Nephron (organoid): ENCODE data around the gene BCL7A.
A peak's percentile ranks its signal among the peaks of the same experiment; 100 is the strongest.

Experiments used
- H3K27ac Mint-ChIP-seq, 3 experiments: 2 replicates each; pipeline ENCODE4 v1.8.0; 2020; ENCODE audit warnings: mixed read lengths in 3 of 3, mild to moderate bottlenecking in 2 of 3, moderate library complexity in 1 of 3
- H3K27me3 Mint-ChIP-seq: 2 replicates; pipeline ENCODE4 v1.8.0; 2021; ENCODE audit warnings: low read depth, mild to moderate bottlenecking, moderate library complexity, mixed read lengths
- H3K36me3 Mint-ChIP-seq: 2 replicates; pipeline ENCODE4 v1.8.0; 2020; ENCODE audit warnings: low read depth, mixed read lengths
- H3K4me1 Mint-ChIP-seq: 2 replicates; pipeline ENCODE4 v1.8.0; 2020; ENCODE audit warnings: mixed read lengths
- H3K4me3 Mint-ChIP-seq, 3 experiments: 2 replicates each; pipeline ENCODE4 v1.8.0; 2020; ENCODE audit warnings: mild to moderate bottlenecking in 3 of 3, mixed read lengths in 3 of 3, moderate library complexity in 2 of 3
- H3K9me3 Mint-ChIP-seq: 2 replicates; pipeline ENCODE4 v1.8.0; 2020; ENCODE audit warnings: mixed read lengths
- TF ChIP-seq, protein P1 (sequence below), 3 experiments: fragments of 200-600 bp; sonication (generic); IDR thresholded peaks; one replicate each; pipeline ENCODE4 v1.5.0; 2021; ENCODE audit warnings: antibody characterized with exemption in 3 of 3; ENCODE audit not compliant: unreplicated experiment in 3 of 3

Gene BCL7A

GRCh38 chr12:122021822-122022392 lies at the start of gene BCL7A:
Gene BCL7A (plus strand): TSS chr12:122021884. CDS start chr12:122022092, 208 bp downstream.
- peaks cover 7% of the 10 kb centered on the region for H3K36me3 Mint-ChIP-seq
- H3K4me3 Mint-ChIP-seq = peak within 1 kb of the TSS; percentile 94 to 99 (median 99)
- peaks cover 15% of the 10 kb centered on the region for H3K27me3 Mint-ChIP-seq
- H3K27ac Mint-ChIP-seq = peak within 1 kb of the TSS; percentile 92 to 99 (median 94)
- TF ChIP-seq, protein P1, sequence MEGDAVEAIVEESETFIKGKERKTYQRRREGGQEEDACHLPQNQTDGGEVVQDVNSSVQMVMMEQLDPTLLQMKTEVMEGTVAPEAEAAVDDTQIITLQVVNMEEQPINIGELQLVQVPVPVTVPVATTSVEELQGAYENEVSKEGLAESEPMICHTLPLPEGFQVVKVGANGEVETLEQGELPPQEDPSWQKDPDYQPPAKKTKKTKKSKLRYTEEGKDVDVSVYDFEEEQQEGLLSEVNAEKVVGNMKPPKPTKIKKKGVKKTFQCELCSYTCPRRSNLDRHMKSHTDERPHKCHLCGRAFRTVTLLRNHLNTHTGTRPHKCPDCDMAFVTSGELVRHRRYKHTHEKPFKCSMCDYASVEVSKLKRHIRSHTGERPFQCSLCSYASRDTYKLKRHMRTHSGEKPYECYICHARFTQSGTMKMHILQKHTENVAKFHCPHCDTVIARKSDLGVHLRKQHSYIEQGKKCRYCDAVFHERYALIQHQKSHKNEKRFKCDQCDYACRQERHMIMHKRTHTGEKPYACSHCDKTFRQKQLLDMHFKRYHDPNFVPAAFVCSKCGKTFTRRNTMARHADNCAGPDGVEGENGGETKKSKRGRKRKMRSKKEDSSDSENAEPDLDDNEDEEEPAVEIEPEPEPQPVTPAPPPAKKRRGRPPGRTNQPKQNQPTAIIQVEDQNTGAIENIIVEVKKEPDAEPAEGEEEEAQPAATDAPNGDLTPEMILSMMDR (IDR thresholded peaks at IDR 0.05; ENCODE audit: unreplicated experiment in 3 of 3) = no peak
- H3K4me1 Mint-ChIP-seq = peaks cover 6% of the 10 kb centered on the region
- peaks cover 22% of the 10 kb centered on the region for H3K9me3 Mint-ChIP-seq

DNA sequence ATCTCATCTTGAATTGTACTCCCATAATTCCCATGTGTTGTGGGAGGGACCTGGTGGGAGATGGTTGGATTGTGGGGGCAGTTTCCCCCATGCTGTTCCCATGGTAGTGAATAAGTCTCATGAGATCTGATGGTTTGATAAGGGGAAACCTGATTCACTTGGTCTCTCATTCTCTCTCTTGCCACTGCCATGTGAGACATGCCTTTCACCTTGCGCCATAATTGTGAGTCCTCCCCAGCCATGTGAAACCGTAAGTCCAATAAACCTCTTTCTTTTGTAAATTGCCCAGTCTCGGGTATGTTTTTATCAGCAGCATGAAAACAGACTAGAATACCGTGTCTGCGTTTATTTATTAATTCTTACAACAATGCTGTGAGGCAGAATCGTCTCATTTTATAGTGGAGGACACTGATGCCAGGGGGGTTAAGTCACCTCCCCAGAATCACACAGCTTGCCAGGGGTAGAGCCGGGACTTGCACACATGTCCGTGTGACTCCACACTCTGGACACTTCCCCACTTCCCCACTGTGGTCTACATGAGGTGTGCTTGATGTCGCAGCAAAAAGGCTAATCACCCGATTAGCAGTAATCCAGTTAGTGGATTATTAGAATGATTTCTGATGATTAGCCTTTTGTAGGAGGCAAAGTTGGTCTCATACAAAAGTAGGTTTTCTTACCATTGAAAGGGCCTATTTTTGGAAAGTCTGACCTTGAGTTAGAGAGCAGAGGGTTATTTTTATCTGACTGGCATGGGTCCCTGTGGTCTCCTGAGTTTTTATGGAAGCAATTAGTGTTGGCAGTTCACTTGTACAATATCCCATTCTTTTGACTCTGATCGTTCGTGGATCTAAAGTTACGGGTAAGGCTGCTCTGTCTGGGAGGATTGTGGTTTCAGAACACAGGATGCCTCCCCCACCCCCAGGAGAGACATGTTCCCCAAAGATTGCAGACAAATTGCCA lies 47.4 kb upstream of the BCL7A start:
- H3K36me3 Mint-ChIP-seq = peaks cover 21% of the 10 kb centered on the region
- peaks cover 14% of the 10 kb centered on the region for H3K9me3 Mint-ChIP-seq
- H3K27ac Mint-ChIP-seq = no peak overlapping the region
- no peak overlapping the region for H3K4me3 Mint-ChIP-seq
- peaks cover 3% of the 10 kb centered on the region for H3K27me3 Mint-ChIP-seq
- H3K4me1 Mint-ChIP-seq = peaks cover 7% of the 10 kb centered on the region
- TF ChIP-seq, protein P1 (IDR thresholded peaks at IDR 0.05; ENCODE audit: unreplicated experiment in 3 of 3) = no peak

DNA sequence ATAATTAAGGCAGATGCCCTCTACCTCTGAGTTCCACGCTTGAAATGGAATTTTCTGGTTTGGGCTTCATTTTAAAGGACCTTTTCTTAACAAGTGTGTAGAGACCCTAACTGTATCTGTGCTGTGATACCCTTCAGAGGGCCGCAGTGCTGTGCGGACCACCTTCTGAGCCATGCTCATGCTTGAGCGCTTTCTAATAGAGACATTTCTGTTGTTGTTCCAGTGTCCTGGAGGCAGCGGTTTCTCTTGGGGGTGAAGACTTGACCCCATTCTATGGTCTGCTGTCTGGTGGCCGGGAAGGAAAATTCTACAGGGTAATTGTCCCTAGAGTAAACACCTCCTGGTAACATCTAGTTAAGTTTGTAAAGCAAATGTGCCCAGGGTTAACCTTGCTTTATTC lies 46.7 kb upstream of the BCL7A start:
- no peak overlapping the region for H3K27ac Mint-ChIP-seq
- H3K27me3 Mint-ChIP-seq = peaks cover 3% of the 10 kb centered on the region
- peaks cover 21% of the 10 kb centered on the region for H3K36me3 Mint-ChIP-seq
- H3K4me1 Mint-ChIP-seq = peaks cover 7% of the 10 kb centered on the region
- TF ChIP-seq, protein P1 (IDR thresholded peaks at IDR 0.05; ENCODE audit: unreplicated experiment in 3 of 3) = no peak
- no peak overlapping the region for H3K4me3 Mint-ChIP-seq
- peaks cover 14% of the 10 kb centered on the region for H3K9me3 Mint-ChIP-seq

DNA sequence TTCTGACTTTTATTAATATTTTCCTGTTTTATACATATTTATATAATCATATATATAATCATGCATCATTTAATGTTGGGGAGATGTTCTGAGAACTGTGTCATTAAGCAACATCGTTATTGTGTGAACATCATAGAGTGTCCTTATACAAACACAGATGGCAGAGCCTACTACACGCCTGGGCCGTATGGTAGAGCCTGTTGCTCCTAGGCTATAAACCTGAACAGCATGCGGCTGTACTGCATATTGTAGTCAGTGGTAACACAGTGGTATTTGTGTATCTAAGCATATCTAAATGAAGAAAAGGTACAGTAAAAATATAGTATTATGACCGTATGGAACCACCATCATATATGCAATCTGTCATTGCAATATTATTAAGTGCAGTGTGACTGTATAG lies 44.7 kb upstream of the BCL7A start:
- H3K36me3 Mint-ChIP-seq = peaks cover 13% of the 10 kb centered on the region
- H3K27ac Mint-ChIP-seq = no peak overlapping the region
- H3K4me1 Mint-ChIP-seq = peaks cover 7% of the 10 kb centered on the region
- H3K9me3 Mint-ChIP-seq = peaks cover 13% of the 10 kb centered on the region
- no peak overlapping the region for H3K4me3 Mint-ChIP-seq
- TF ChIP-seq, protein P1 (IDR thresholded peaks at IDR 0.05; ENCODE audit: unreplicated experiment in 3 of 3) = no peak
- peaks cover 3% of the 10 kb centered on the region for H3K27me3 Mint-ChIP-seq

DNA sequence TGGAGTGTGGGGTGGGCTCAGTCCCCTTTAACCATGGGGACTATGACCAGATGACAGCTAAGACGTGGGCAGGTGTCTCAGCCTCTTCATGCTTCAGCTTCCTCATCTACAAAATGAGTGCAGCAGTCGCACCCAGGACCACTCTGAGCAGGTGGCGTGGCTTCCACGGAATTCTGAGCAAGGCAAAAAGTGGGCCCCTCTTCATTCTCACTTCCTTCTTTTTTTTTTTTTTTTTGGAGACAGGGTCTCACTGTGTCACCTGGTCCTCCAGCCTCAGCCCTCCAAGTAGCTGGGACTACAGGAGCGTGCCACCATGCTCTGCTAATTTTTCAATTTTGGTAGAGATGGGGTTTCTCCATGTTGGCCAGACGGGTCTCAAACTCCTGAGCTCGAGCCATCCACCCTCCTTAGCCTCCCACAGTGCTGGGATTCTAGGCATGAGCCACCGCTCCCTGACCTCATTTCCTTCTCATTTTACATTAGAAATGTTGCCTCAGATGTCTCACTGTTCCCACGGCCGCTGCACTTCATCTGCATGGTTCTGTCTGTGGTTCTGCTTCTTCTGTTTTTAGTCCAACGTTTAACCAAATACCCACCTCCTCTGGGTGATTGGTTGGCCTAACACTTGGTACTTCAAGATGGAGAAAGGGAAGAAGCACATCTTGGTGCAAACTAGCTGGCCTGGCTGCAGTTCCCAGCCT lies 41.3 kb upstream of the BCL7A start:
- Mint-ChIP-seq H3K27me3 (peaks cover 3% of the 10 kb centered on the region), H3K4me1 (peaks cover 7% of the 10 kb centered on the region), H3K4me3 (no peak overlapping the region), H3K9me3 (no peaks in the 10 kb centered on the region), H3K27ac (no peak overlapping the region), H3K36me3 (no peaks in the 10 kb centered on the region)
- TF ChIP-seq, protein P1 (IDR thresholded peaks at IDR 0.05; ENCODE audit: unreplicated experiment in 3 of 3) = no peak
